Natural killer cell treated with Interleukin-12 subunit alpha and Interleukin-12 subunit beta and Interleukin-15 and Interleukin-18, amount 100 ng/mL, for 72 hours (primary cell): ENCODE results near the gene SIPA1. TPM values are rescaled to one million over a fixed set of nuclear protein-coding genes. Genes with fewer than 3 reads are reported as not detected.

Source experiments
- ATAC-seq, 2 donors: fragments of 150-1000 bp; cut with Tn5 transposase in 1 of 2; sonication (Bioruptor Pico), chemical (Tn5 transposase) in 1 of 2; 2 replicates each; pipeline ENCODE4 v1.10.0; 2021
- DNase-seq: peaks from one replicate; pipeline ENCODE4 v3.0.0; 2022; ENCODE audit warnings: low spot score
- H3K27ac Mint-ChIP-seq, 2 donors: 1 replicate in 1 of 2; 2 replicates in 1 of 2; pipeline ENCODE4 v1.8.0; 2022; ENCODE audit warnings: mixed read lengths in 2 of 2, mild to moderate bottlenecking in 1 of 2, moderate library complexity in 1 of 2
- H3K27me3 Mint-ChIP-seq, 2 donors: 1 replicate in 1 of 2; 2 replicates in 1 of 2; pipeline ENCODE4 v1.8.0; 2022; ENCODE audit warnings: mixed read lengths in 2 of 2
- H3K36me3 Mint-ChIP-seq: one replicate; pipeline ENCODE4 v1.8.0; 2022; ENCODE audit warnings: mixed read lengths
- H3K4me1 Mint-ChIP-seq, 2 donors: 1 replicate in 1 of 2; 2 replicates in 1 of 2; pipeline ENCODE4 v1.8.0; 2022; ENCODE audit warnings: low read depth in 2 of 2, mixed read lengths in 2 of 2, mild to moderate bottlenecking in 1 of 2
- H3K4me3 Mint-ChIP-seq: one replicate; pipeline ENCODE4 v1.8.0; 2022; ENCODE audit warnings: mixed read lengths
- H3K9me3 Mint-ChIP-seq: 2 replicates; pipeline ENCODE4 v1.8.0; 2022; ENCODE audit warnings: mixed read lengths
- total RNA-seq, 2 donors: library from RNA; stranded (reverse); gene quantifications; one replicate each; pipeline ENCODE4 v1.2.3, GENCODE V29; 2022

Gene SIPA1
- total RNA-seq = 100 to 1,000 TPM; 139 to 140 TPM

- peak; percentile 87 for DNase-seq
- Mint-ChIP-seq H3K4me3 (peak within 1 kb of the TSS; percentile 88), H3K4me1 (peaks cover 50 to 56% of the 10 kb centered on the region in 2 donors), H3K9me3 (no peaks in the 10 kb centered on the region), H3K27ac (peak within 1 kb of the TSS; percentile 95 to 96), H3K27me3 (no peaks in the 10 kb centered on the region), H3K36me3 (no peaks in the 10 kb centered on the region)
- ATAC-seq = peak; percentile 77 to 90
Observed at GRCh38 chr11:65637794-65638419, at the start of gene SIPA1. SIPA1 (plus strand) TSS chr11:65638101; CDS start chr11:65640922, 2,821 bp downstream.

GRCh38 chr11:65588199-65589054, 49.5 kb upstream of the SIPA1 start:
- no peaks in the 10 kb centered on the region for H3K27me3 Mint-ChIP-seq
- peak overlapping the region; percentile 93 to 96 for H3K27ac Mint-ChIP-seq
- peak overlapping the region; percentile 77 for H3K4me3 Mint-ChIP-seq
- H3K4me1 Mint-ChIP-seq = peaks cover 33 to 37% of the 10 kb centered on the region in 2 donors
- peak; percentile 92 for ATAC-seq
- H3K9me3 Mint-ChIP-seq = no peaks in the 10 kb centered on the region
- DNase-seq = peak; percentile 92
- H3K36me3 Mint-ChIP-seq = no peaks in the 10 kb centered on the region

GRCh38 chr11:65589444-65590239, 48.3 kb upstream of the SIPA1 start:
- H3K4me3 Mint-ChIP-seq = peak overlapping the region; percentile 77
- DNase-seq (peak; percentile 79), ATAC-seq (peak; percentile 43 to 54)
- no peaks in the 10 kb centered on the region for H3K9me3 Mint-ChIP-seq
- peaks cover 27 to 30% of the 10 kb centered on the region in 2 donors for H3K4me1 Mint-ChIP-seq
- H3K27ac Mint-ChIP-seq = peak overlapping the region; percentile 93 to 96
- no peaks in the 10 kb centered on the region for H3K36me3 Mint-ChIP-seq
- H3K27me3 Mint-ChIP-seq = no peaks in the 10 kb centered on the region

GRCh38 chr11:65590240-65590738, 47.6 kb upstream of the SIPA1 start:
- Mint-ChIP-seq H3K27ac (peak overlapping the region; percentile 44 to 65), H3K4me3 (no peak overlapping the region), H3K9me3 (no peaks in the 10 kb centered on the region), H3K4me1 (peaks cover 27 to 33% of the 10 kb centered on the region in 2 donors), H3K27me3 (no peaks in the 10 kb centered on the region), H3K36me3 (no peaks in the 10 kb centered on the region)
- no peak for DNase-seq
- no peak for ATAC-seq

GRCh38 chr11:65591939-65592857, 45.7 kb upstream of the SIPA1 start:
- no peak for DNase-seq
- no peak for ATAC-seq
- peaks cover 19 to 30% of the 10 kb centered on the region in 2 donors for H3K4me1 Mint-ChIP-seq
- H3K27me3 Mint-ChIP-seq = no peaks in the 10 kb centered on the region
- no peaks in the 10 kb centered on the region for H3K36me3 Mint-ChIP-seq
- H3K27ac Mint-ChIP-seq = no peak overlapping the region
- H3K9me3 Mint-ChIP-seq = no peaks in the 10 kb centered on the region
- no peak overlapping the region for H3K4me3 Mint-ChIP-seq

GRCh38 chr11:65592858-65593517, 44.9 kb upstream of the SIPA1 start:
- DNase-seq = no peak
- Mint-ChIP-seq H3K27me3 (no peaks in the 10 kb centered on the region), H3K4me3 (no peak overlapping the region), H3K27ac (no peak overlapping the region), H3K9me3 (no peaks in the 10 kb centered on the region), H3K4me1 (peaks cover 12 to 23% of the 10 kb centered on the region in 2 donors), H3K36me3 (no peaks in the 10 kb centered on the region)
- no peak for ATAC-seq

- H3K27ac Mint-ChIP-seq = no peak overlapping the region
- no peaks in the 10 kb centered on the region for H3K27me3 Mint-ChIP-seq
- H3K4me3 Mint-ChIP-seq = no peak overlapping the region
- H3K4me1 Mint-ChIP-seq = peaks cover 4 to 16% of the 10 kb centered on the region in 2 donors
- no peaks in the 10 kb centered on the region for H3K36me3 Mint-ChIP-seq
- no peaks in the 10 kb centered on the region for H3K9me3 Mint-ChIP-seq
- ATAC-seq = peak; percentile 50 to 63
- no peak for DNase-seq
Observed at GRCh38 chr11:65593518-65594414, 44.1 kb upstream of the SIPA1 start.

- no peaks in the 10 kb centered on the region for H3K36me3 Mint-ChIP-seq
- no peak for ATAC-seq
- H3K4me1 Mint-ChIP-seq = peaks cover 0 to 12% of the 10 kb centered on the region in 2 donors
- H3K9me3 Mint-ChIP-seq = no peaks in the 10 kb centered on the region
- H3K27me3 Mint-ChIP-seq = no peaks in the 10 kb centered on the region
- H3K4me3 Mint-ChIP-seq = no peak overlapping the region
- H3K27ac Mint-ChIP-seq = no peak overlapping the region
- DNase-seq = no peak
Observed at GRCh38 chr11:65595131-65595530, 42.8 kb upstream of the SIPA1 start.

- no peaks in the 10 kb centered on the region for H3K36me3 Mint-ChIP-seq
- no peak for DNase-seq
Observed at GRCh38 chr11:65595543-65596281, 42.2 kb upstream of the SIPA1 start, which contains the start of gene KCNK7. KCNK7 (minus strand) TSS chr11:65595800; CDS start chr11:65595772, 28 bp downstream.

GRCh38 chr11:65596520-65596919, 41.4 kb upstream of the SIPA1 start:
- no peak overlapping the region for H3K27ac Mint-ChIP-seq
- ATAC-seq (no peak), DNase-seq (no peak)
- no peaks in the 10 kb centered on the region for H3K36me3 Mint-ChIP-seq
- no peak overlapping the region for H3K4me3 Mint-ChIP-seq
- H3K4me1 Mint-ChIP-seq = peaks cover 0 to 12% of the 10 kb centered on the region in 2 donors
- H3K9me3 Mint-ChIP-seq = no peaks in the 10 kb centered on the region
- H3K27me3 Mint-ChIP-seq = no peaks in the 10 kb centered on the region

More at GRCh38 chr11:65595543-65596281, 42.2 kb upstream of the SIPA1 start, which contains the start of gene KCNK7:
- H3K4me3 Mint-ChIP-seq = no peak within 1 kb of the TSS
- H3K27me3 Mint-ChIP-seq = no peaks in the 10 kb centered on the region
- ATAC-seq = peak in 1 of 2 donors; percentile 24
- peaks cover 0 to 10% of the 10 kb centered on the region in 2 donors for H3K4me1 Mint-ChIP-seq
- no peaks in the 10 kb centered on the region for H3K9me3 Mint-ChIP-seq
- H3K27ac Mint-ChIP-seq = no peak within 1 kb of the TSS

GRCh38 chr11:65598258-65598699, 39.6 kb upstream of the SIPA1 start:
- ATAC-seq (no peak), DNase-seq (no peak)
- no peaks in the 10 kb centered on the region for H3K9me3 Mint-ChIP-seq
- no peaks in the 10 kb centered on the region for H3K27me3 Mint-ChIP-seq
- H3K4me1 Mint-ChIP-seq = peaks cover 0 to 12% of the 10 kb centered on the region in 2 donors
- no peaks in the 10 kb centered on the region for H3K36me3 Mint-ChIP-seq
- H3K27ac Mint-ChIP-seq = no peak overlapping the region
- H3K4me3 Mint-ChIP-seq = no peak overlapping the region
